HG03460 (cell line): ENCODE measurements around the gene CRAMP1.

Experiments used
- ATAC-seq: cut with Tn5 transposase; IDR thresholded peaks from one replicate; pipeline ENCODE4 v1.9.1; 2021; ENCODE audit not compliant: unreplicated experiment

CRAMP1 gene

DNA sequence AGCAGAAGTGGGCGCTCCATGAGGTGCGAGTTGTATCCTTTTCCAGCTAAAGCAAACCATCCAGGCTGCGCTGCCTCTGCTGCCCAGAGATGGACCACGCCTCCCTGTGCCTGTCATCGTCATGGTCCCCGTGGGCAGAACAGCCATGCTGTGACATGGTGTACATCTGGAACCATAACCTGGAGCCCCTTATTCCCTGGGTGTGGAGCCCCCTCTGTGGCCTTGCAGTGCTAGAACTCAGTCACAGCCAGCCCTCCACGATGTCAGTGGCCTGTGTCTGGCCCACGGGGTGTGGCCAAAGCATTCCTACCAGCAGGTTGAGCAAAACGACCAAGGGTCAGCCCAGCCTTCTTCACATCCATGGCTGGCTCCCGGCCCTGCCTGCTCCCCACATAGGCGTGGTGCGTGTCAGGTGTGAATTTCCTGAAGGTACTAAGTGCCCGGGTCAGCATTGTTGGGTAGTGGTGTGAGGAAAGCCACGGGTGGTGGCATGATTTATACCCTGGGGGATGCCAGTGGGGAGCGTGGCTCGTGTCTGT lies 43.2 kb downstream of the CRAMP1 start:
- no peak for ATAC-seq

DNA sequence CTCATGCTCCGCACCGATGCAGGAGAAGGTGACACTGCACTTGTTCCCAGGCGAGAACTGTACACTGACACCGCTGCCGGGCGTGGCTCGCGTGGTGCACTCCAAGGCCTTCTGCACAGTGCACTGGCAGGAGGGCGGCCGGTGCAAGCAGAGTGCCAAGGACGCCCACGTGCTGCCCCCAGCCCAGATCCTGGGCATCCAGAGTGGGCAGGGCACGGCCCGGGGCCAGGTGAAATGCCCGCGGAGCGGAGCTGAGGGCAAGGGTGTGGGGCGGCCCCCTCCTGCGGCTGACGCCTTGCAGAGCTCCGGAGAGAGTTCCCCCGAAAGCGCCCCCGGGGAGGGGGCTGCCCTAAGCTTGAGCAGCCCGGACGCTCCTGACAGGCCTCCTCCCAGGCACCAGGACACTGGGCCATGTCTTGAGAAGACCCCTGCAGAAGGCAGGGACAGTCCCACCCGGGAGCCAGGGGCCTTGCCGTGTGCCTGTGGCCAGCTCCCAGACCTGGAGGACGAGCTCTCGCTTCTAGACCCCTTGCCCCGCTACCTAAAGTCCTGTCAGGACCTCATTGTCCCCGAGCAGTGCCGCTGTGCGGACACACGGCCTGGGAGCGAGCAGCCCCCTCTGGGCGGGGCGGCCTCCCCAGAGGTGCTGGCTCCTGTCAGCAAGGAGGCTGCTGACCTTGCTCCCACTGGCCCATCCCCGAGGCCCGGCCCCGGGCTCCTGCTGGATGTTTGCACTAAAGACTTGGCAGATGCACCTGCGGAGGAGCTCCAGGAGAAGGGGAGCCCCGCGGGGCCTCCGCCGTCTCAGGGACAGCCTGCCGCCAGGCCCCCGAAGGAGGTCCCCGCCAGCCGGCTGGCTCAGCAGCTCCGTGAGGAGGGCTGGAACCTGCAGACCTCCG lies 44.0 kb downstream of the CRAMP1 start:
- no peak for ATAC-seq

DNA sequence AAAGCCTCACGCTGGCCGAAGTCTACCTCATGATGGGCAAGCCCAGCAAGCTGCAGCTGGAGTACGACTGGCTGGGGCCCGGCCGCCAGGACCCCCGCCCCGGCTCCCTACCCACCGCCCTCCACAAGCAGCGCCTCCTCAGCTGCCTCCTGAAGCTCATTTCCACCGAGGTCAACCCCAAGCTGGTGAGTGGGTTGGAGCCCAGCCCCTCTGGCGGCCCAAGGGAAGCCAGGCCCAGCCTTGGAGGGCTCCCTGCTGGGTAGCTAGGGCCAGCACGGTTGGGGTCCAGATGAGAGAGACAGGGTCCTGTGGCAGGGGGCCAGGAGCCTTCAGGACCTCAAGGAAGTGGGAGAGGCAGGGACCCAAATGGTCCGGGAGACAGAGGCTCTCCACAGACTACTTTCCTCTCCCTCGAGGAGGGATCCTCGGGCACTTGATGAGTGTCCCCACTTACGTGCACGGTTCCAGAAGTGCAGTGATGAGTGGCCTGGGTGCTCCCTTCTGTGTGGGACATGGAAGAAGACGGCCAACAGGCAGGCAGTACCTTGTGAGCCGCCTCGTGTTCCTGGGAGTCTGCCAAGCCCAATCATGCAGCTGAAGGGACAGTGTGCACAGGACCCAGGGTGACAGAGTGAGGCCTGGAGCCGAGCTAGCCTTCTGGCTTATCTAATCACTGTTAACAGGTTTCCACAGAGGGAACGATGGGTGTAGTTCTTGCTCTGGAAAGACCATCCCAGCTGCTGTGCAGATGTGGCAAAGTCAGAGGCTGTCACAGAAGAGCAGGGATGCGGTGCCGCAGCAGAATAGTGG lies 44.9 kb downstream of the CRAMP1 start:
- no peak for ATAC-seq

DNA sequence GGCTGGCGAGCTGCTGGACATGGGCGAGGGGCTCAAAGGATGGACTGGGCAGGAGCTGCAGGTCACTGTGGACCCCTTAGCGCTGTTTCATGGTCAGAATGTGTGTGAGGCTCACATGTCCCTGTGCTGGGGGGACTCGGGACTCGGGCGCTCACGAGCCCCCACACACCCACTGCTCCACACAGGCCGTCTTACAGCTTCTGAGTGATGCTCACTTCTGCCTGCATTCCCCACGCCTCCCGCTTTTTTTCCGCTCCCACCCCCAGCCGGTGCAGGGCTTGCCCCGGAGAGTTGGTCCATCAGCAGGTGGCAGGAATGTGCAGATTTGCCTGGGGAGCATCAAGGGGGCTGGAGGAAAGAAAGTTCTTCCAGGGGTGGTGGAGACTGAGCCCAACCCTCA lies 45.7 kb downstream of the CRAMP1 start:
- no peak for ATAC-seq

DNA sequence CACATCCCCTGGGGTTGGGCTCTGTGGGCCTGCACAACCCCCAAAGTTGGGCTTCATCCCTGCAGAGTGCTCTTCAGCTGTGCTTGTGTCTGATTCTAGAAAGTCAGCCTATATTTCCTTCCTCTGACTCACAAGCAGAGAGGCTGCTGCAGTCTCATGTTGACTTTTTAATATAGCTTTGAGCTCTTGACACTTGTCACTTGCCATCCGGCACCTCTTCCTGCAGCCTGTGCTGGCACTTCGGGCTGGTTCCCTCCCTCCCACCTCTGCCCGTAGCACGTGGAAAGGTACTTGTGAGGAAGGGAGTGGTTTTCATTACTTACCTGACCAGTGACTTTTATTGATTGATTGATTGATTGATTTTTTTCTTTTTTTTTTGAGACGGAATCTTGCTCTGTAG lies 46.9 kb downstream of the CRAMP1 start:
- ATAC-seq: no peak

DNA sequence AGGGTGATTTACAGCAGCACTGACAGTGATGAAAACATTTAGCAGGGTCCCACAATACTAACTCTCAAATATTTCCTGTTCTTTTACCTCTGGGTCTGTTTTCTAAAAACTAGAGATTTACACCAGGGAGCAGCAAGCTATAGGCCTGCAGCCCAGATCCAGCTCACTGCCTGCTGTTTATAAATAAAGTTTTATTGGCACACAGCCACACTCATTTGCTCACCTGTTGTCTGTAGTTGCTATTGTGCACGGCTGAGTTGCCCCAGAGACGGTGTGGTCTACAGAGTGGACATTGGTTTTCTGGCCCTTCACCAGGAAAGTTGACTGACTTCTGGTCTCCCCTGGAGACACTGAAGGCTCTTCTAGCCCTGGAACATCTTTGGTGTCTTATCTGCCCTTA lies 49.7 kb downstream of the CRAMP1 start:
- ATAC-seq: no peak

DNA sequence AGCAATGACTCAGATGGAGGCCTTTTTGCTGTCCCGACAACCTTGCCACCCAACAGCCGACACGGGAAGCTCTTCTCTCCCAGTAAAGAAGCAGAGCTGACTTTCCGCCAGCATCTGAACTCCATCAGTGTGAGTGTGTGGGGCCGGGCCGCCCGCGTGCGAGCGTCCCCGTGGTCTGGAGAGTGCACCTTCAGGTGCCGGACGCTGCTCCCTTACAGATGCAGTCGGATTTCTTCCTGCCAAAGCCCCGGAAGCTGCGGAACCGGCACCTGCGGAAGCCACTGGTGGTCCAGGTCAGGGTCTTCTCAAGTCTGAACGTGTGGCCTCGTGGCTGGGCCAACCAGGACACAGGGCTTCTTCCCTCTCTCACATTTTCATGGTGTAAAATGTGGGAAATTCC lies 50.4 kb downstream of the CRAMP1 start:
- no peak for ATAC-seq

DNA sequence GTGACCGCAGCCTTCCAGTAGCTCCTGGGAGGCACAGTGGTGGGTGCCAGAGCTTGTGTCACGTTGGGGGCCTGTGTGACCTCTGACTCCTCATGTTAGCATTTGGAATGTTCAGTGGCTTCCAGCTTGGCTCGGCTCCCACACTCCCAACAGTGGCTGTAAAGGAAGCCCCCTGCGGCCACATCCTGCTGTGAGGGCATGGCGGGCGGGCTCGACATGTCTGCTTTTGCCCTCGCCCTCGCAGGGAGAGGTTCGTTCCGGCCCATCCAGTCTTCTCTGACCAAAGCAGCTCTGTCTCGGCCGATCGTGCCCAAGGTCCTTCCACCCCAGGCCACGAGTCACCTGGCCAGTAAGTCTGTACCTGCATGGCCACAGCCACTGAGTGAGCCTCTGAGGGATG lies 53.7 kb downstream of the CRAMP1 start:
- ATAC-seq: no peak

DNA sequence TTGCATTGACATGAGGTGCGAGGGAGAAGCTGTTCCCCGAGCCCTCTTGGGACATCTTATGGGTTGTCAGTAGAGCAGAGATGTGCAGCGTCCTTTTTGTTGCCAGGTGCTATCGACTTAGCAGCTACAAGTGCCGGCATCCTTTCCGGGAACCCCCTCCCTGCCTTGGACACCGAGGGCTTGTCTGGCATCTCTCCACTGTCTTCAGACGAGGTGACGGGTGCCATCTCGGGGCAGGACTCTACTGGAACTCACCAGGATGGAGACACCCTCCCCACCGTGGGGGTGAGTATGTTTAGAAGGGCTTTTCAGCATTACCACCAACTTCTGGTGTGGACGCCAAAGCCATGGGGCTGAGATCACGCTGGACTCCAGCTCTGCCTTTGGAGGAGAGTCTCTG lies 54.2 kb downstream of the CRAMP1 start:
- ATAC-seq: no peak

DNA sequence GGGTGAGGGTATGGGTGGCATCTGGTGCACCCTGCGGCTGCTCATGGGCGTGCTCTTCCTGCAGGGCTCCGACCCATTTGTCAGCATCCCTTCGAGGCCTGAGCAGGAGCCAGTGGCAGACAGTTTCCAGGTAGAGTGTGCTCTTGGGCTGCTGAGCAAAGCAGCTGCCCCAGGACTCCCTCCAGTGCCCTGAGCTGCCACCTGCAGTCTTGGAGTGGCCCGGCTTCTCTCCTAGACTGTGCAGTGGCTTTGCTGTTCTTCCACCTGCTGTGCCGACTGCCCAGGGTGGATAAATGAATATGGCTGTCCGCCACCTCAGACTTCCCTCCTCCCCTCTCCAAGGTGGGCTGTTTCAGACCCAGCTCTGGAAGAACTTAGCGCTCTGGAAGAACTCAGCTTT lies 55.1 kb downstream of the CRAMP1 start:
- ATAC-seq: no peak

DNA sequence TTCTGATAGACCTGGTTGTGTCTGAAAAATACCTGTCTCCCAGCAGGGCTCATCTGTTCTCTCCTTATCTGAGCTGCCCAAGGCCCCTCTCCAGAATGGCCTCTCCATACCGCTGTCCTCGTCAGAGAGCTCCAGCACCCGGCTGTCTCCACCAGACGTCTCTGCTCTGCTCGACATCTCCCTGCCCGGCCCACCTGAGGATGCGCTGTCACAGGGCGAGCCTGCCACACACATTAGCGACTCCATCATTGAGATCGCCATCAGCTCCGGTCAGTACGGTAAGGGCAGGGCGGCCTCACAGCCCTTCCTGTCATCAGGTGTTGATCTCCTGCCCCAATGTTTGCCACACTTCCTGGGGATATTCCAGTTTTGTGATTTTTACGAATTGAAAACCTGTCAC lies 55.8 kb downstream of the CRAMP1 start:
- no peak for ATAC-seq

DNA sequence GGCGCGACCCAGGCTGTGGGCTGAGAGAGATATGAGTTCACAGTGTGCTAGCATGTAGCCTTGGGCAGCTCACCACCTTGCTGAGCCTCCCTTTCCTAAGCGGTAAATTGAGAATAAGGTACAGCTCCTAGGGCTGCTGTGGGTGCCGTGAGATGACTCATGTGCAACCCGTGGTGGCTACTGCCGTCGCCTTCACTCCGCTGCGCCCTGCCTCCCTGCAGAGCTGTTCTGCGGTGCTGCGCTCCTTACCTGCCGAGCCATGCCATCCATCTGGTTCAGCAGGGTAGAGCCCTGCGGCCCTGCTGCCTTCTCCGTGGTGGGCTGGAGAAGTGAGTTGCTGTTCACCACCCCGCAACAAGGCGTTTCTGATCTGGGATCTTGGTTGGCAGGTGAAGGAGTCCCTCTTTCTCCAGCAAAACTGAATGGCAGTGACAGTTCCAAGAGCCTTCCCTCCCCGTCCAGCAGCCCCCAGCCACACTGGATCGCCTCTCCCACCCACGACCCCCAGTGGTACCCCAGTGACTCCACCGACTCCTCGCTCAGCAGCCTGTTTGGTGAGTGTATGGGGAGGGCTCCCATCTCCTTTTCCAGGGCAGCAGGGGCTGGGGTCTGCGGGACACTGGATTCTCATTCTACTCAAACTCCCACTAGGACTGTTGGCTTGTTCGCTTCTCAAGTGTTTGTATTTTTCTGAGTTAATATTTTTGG lies 56.6 kb downstream of the CRAMP1 start:
- no peak for ATAC-seq

DNA sequence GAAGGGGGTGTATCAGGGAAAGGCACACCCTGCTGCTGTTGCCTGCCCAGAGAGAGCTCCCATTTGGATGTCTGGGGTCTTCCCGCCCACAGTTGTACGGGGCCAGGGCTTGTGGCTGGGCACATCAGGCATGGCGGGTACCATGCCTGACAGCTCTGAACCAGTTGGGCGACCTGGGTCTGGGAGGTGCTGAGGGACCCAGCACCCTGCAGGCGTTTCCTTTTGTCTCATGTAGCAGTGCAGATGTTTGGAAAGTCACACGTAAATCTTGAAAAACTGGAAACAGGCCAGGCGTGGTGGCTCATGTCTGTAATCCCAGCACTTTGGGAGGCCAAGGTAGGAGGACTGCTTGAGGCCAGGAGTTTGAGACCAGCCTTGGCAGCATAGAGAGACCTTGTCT lies 57.5 kb downstream of the CRAMP1 start:
- ATAC-seq: no peak

DNA sequence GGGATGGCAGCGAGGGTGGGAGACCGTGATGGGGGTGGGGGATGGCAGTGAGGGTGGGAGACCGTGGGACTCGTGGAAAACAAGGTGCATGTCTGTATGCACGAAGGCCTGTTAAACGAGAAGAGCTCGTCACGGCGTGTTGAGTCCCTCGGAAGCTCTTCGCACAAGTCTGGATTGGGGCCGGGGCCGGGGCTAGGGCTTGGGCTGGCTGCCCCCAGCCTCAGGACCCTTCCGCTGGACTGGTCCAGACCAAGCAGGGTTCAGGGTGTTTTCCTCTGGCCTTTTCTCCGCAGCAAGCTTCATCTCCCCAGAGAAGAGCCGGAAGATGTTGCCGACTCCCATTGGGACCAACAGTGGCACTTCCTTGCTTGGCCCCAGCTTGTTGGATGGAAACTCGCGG lies 58.2 kb downstream of the CRAMP1 start:
- ATAC-seq: no peak

DNA sequence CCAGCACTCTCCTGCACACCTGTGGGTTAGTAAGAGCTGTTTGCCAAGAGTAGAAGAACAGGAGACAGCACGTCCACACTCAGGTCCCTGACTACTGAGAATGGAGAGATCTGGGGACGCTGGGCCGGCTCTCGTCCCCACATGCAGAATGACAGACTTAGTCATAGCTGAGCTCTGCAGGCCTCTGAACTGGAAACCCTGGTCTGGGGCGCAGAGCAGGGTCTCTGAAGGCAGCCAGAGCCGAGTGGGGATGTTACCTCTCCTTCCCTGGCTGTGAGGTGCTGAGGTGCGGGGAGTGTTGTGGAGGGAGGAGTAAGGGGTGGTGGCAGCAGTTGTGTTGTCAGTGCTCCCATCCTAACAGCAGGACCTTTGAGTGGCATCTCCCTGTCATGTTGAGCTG lies 58.7 kb downstream of the CRAMP1 start:
- no peak for ATAC-seq

DNA sequence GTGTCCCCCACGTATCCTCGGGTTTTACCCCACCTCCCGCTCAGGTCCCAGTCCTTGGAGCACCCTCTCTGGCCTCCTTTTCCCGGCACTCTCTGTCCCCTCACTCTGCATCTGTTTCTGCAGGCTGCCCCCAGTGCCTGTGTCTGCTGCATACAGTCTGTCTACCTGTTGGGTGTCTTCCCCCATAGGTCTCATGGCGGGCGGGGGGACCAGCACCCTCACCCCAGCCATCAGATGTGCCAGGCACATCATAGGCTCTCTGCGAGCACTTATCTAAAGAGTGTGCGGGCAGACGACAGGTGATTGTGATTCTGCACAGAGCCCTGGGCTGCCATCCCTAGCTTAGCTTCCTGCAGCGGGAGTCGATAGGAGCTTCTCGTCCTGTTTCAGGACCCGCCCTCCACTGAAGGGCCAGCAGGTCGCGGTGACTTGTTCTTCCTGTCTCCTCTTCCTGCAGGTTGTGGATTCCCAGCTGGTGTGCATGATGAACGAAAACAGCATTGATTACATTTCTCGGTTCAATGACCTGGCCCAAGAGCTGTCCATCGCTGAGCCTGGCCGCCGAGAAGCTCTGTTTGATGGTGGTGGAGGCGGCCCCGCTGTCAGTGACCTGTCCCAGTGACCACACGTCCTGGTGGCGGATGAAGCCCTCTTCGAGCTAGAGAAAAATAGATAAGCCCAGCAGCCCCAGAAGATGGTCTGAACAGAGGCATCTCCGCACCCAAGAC lies 61.4 kb downstream of the CRAMP1 start:
- no peak for ATAC-seq

DNA sequence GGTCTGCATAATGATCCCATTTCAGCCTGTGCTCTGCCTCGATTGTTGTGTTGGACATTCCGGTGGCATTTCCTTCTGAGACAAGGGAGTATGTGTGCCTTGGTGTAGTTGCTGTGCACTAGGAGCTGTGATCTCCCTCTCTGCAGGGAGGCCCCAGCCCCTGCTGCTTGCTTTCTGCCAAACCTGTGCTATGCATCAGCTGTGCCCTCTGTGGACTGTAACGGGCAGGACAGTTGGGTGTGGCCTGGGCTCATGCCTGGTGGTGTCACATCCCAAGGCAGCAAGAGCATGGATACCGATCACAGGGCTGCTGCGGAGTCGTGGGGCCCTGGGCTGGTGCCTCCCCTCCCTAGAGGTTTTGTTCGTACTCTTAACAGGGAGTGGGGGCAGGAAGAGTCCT lies 62.1 kb downstream of the CRAMP1 start:
- ATAC-seq: no peak

DNA sequence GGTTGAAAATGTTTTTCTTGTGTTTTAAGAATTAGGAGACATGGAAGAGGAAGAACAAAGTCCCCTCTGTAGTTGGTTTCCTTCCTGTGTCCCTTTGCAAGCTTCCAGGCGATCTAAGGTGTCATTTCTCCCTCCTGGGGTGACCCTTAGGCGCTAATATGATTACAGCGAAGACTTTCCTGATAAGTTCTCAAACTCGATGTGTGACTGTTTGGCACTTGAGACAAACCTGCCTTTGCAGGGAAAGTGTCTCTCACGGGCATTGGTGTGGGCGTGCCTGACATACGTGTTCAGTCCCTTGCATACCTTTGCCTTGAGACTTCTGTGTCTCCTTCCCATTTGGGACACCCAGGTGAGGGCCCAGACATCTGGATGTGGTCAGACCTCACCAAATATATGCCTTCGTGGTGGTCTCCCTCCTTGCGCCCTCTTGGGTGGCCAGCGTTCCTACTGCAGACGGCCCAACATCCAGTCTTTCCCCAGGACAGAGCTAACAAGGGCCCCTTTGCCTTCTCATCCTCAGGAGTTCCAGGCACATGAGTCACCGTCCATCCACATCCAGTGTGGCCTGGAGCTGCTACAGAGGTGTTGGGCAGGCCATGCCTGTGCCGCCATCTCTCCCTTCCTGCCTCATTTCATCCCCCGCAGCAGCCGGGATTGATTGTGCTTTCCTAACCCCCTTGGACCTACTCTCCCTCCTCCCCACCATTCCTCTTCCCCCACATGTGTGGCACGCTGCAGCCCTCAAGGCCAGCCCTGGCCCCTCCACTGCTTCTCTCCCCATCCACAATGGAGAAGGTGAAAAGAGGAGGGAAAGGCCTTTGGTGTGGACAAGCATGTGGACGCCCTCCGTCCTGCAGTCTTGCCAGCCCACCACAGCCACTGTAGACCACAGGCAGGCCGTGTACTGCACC lies 62.8 kb downstream of the CRAMP1 start:
- ATAC-seq: no peak

DNA sequence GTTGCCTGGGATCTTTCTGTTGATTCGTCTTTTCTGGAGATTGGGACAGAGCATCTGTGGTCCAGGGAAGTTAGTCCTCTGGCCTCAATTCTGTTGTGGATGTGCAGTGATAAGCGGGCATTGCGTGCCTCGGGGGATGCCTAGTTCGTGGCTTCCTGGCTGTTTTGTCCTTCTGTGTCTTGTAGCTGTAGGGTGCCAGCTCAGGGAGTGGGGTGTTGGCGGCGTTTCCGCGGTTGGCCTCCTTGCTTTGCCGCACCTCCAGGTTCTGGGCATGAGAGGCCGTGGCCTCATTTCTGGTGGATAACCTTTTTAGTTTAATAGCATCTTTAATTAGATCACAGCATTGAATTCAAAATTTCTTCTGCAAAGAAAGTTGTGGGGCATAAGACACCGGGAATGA lies 64.5 kb downstream of the CRAMP1 start:
- ATAC-seq: no peak

DNA sequence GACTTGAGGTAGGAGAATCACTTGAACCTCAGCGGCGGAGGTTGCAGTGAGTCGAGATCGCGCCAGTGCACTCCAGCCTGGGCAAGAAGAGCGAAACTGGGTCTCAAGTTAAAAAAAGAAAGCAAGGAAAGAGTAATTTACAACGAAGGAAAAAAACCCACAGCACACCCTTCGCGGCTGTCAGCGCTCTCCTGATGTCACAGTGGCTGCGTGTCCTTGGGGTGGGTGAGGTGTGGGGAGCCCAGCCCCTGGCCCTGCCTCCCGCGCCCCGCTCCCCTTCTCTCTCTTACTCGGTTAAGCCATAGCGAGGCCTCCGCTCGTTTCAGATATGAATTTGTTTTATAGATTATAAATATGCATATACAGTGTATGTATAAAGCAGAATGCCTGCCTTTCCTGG lies 65.2 kb downstream of the CRAMP1 start:
- ATAC-seq: no peak
